HepG2 (cell line): Measurements from ENCODE around the gene NSMF. TPM values are rescaled to one million over a fixed set of nuclear protein-coding genes. Genes with fewer than 3 reads are reported as not detected.

Experiments
- CBX1 ChIP-seq: IDR thresholded peaks from one replicate; pipeline ENCODE4 v1.6.1; 2016; ENCODE audit warnings: antibody characterized with exemption, low read depth
- FOXM1 ChIP-seq: sonication (generic); formaldehyde crosslinking; IDR thresholded peaks from 2 replicates; pipeline ENCODE4 v1.5.0; 2020; ENCODE audit warnings: missing genetic modification reagents
- MTF1 ChIP-seq: sonication (generic); formaldehyde crosslinking; IDR thresholded peaks from 2 replicates; pipeline ENCODE4 v1.5.0; 2020; ENCODE audit warnings: missing genetic modification reagents
- MYPOP ChIP-seq: sonication (generic); formaldehyde crosslinking; IDR thresholded peaks from 2 replicates; pipeline ENCODE4 v1.8.1; 2023; ENCODE audit warnings: mild to moderate bottlenecking, moderate library complexity, missing genetic modification reagents
- NFAT5 ChIP-seq: sonication (generic); formaldehyde crosslinking; IDR thresholded peaks from 2 replicates; pipeline ENCODE4 v1.4.0; 2020; ENCODE audit warnings: missing genetic modification reagents
- TSC22D2 ChIP-seq: sonication (generic); formaldehyde crosslinking; IDR thresholded peaks from 2 replicates; pipeline ENCODE4 v1.5.1; 2020; ENCODE audit warnings: missing genetic modification reagents, mild to moderate bottlenecking, borderline replicate concordance
- ZNF274 ChIP-seq: sonication (generic); formaldehyde crosslinking; IDR thresholded peaks from 2 replicates; pipeline ENCODE4 v1.5.1; 2020; ENCODE audit warnings: mild to moderate bottlenecking, missing genetic modification reagents
- ZNF333 ChIP-seq: sonication (generic); formaldehyde crosslinking; IDR thresholded peaks from 2 replicates; pipeline ENCODE4 v1.4.0; 2020; ENCODE audit warnings: mild to moderate bottlenecking, missing genetic modification reagents, borderline replicate concordance
- ZNF670 ChIP-seq: sonication (generic); formaldehyde crosslinking; IDR thresholded peaks from 2 replicates; pipeline ENCODE4 v1.8.0; 2022; ENCODE audit warnings: mild to moderate bottlenecking, missing genetic modification reagents, borderline replicate concordance
- ZNF775 ChIP-seq: sonication (generic); formaldehyde crosslinking; IDR thresholded peaks from 2 replicates; pipeline ENCODE4 v1.4.0; 2020; ENCODE audit warnings: missing genetic modification reagents, mild to moderate bottlenecking, moderate library complexity, borderline replicate concordance
- polyA plus RNA-seq, 8 experiments: library from polyadenylated mRNA; depleted of rRNA in 3 of 8; stranded (reverse) in 7 of 8; unstranded in 1 of 8; fragments of >200 nt; fragmentation: Illumina TruSeq in 4 of 8; extraction: Trizol in 4 of 8; gene quantifications; 2 replicates each; pipeline versions ENCODE4 v1.2.1 to v1.2.3, GENCODE V29; 2011 to 2016; ENCODE audit warnings: low read depth in 4 of 8, missing spikeins in 1 of 8, mixed read lengths in 1 of 8; ENCODE audit not compliant: insufficient read depth in 1 of 8
- total RNA-seq, 5 experiments: library from RNA; depleted of rRNA; stranded (reverse); fragments of >200 nt; fragmentation: Illumina TruSeq; extraction: Trizol; gene quantifications; 2 replicates each; pipeline ENCODE4 v1.2.3, GENCODE V29; 2016; ENCODE audit warnings: low read depth in 1 of 5
- TF ChIP-seq, protein P1 (sequence below): sonication (generic); formaldehyde crosslinking; IDR thresholded peaks from 2 replicates; pipeline ENCODE4 v1.8.1; 2022; ENCODE audit warnings: low read depth, mild to moderate bottlenecking, missing genetic modification reagents
- TF ChIP-seq, protein P2 (sequence below): sonication (generic); formaldehyde crosslinking; IDR thresholded peaks from 2 replicates; pipeline ENCODE4 v1.5.0; 2020; ENCODE audit warnings: mild to moderate bottlenecking, missing genetic modification reagents
- TF ChIP-seq, protein P3 (sequence below): sonication (generic); formaldehyde crosslinking; IDR thresholded peaks from 2 replicates; pipeline ENCODE4 v1.4.0; 2020; ENCODE audit warnings: low read depth, missing genetic modification reagents

Gene NSMF
- total and polyA plus RNA-seq, 2 of the 13 experiments (the other 11 are each of a cell fraction or from before 2014, with no cell fraction given), result 44.3 to 183 TPM

DNA sequence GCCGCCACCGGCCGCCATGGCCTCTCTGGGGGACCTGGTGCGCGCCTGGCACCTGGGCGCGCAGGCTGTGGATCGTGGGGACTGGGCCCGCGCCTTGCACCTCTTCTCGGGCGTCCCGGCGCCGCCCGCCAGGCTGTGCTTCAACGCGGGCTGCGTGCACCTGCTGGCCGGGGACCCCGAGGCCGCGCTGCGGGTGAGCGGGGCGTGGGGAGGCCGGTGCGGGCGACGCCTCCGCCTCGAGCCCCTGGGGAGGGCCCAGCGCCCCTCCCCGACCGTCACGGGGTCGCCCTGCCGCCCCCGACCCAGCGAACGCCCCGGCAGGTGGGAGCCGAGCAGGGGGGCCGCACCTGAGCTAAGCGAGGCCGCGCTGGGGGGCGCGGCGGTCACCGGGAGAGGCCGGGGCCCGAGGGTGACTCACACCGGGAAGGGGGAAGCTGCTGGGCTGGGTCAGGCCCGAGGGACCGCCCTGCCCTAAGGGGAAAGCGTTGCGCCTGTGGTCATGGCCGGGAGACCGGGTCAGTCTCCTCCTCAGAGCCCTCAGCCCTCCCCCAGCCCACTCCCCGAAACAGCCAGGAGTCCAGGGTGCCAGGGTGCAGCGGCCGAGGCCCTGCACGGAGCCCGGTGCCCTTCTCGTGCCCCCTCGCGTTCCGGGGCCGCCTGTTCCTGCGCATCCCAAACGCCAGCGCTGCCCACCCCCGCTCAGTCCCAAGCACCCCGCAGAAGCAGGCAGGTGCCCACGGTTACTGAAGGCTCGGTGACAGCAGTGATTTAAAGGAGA is 35.4 kb downstream of the NSMF start (continued):
- TF ChIP-seq, protein P1, sequence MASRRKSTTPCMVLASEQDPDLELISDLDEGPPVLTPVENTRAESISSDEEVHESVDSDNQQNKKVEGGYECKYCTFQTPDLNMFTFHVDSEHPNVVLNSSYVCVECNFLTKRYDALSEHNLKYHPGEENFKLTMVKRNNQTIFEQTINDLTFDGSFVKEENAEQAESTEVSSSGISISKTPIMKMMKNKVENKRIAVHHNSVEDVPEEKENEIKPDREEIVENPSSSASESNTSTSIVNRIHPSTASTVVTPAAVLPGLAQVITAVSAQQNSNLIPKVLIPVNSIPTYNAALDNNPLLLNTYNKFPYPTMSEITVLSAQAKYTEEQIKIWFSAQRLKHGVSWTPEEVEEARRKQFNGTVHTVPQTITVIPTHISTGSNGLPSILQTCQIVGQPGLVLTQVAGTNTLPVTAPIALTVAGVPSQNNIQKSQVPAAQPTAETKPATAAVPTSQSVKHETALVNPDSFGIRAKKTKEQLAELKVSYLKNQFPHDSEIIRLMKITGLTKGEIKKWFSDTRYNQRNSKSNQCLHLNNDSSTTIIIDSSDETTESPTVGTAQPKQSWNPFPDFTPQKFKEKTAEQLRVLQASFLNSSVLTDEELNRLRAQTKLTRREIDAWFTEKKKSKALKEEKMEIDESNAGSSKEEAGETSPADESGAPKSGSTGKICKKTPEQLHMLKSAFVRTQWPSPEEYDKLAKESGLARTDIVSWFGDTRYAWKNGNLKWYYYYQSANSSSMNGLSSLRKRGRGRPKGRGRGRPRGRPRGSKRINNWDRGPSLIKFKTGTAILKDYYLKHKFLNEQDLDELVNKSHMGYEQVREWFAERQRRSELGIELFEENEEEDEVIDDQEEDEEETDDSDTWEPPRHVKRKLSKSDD (CRISPR knock-in tag), result 0 out of 2 replicates have a peak, but pooled peaks have one; percentile 14
- TF ChIP-seq ZNF274 (CRISPR knock-in tag), result no peak
- no peak for TF ChIP-seq ZNF775 (CRISPR knock-in tag)
- TF ChIP-seq NFAT5, result no peak
- no peak for TF ChIP-seq TSC22D2 (CRISPR knock-in tag)
- no peak for TF ChIP-seq MTF1 (CRISPR knock-in tag)
- TF ChIP-seq FOXM1 (CRISPR knock-in tag), result no peak
- TF ChIP-seq, protein P2, sequence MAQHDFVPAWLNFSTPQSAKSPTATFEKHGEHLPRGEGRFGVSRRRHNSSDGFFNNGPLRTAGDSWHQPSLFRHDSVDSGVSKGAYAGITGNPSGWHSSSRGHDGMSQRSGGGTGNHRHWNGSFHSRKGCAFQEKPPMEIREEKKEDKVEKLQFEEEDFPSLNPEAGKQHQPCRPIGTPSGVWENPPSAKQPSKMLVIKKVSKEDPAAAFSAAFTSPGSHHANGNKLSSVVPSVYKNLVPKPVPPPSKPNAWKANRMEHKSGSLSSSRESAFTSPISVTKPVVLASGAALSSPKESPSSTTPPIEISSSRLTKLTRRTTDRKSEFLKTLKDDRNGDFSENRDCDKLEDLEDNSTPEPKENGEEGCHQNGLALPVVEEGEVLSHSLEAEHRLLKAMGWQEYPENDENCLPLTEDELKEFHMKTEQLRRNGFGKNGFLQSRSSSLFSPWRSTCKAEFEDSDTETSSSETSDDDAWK, result no peak
- TF ChIP-seq CBX1, result no peak
- no peak for TF ChIP-seq ZNF333
- 0 out of 2 replicates have a peak, but pooled peaks have one; percentile 7 for TF ChIP-seq MYPOP (CRISPR knock-in tag)
- 0 out of 2 replicates have a peak, but pooled peaks have one; percentile 15 for TF ChIP-seq ZNF670 (CRISPR knock-in tag)
- TF ChIP-seq, protein P3, sequence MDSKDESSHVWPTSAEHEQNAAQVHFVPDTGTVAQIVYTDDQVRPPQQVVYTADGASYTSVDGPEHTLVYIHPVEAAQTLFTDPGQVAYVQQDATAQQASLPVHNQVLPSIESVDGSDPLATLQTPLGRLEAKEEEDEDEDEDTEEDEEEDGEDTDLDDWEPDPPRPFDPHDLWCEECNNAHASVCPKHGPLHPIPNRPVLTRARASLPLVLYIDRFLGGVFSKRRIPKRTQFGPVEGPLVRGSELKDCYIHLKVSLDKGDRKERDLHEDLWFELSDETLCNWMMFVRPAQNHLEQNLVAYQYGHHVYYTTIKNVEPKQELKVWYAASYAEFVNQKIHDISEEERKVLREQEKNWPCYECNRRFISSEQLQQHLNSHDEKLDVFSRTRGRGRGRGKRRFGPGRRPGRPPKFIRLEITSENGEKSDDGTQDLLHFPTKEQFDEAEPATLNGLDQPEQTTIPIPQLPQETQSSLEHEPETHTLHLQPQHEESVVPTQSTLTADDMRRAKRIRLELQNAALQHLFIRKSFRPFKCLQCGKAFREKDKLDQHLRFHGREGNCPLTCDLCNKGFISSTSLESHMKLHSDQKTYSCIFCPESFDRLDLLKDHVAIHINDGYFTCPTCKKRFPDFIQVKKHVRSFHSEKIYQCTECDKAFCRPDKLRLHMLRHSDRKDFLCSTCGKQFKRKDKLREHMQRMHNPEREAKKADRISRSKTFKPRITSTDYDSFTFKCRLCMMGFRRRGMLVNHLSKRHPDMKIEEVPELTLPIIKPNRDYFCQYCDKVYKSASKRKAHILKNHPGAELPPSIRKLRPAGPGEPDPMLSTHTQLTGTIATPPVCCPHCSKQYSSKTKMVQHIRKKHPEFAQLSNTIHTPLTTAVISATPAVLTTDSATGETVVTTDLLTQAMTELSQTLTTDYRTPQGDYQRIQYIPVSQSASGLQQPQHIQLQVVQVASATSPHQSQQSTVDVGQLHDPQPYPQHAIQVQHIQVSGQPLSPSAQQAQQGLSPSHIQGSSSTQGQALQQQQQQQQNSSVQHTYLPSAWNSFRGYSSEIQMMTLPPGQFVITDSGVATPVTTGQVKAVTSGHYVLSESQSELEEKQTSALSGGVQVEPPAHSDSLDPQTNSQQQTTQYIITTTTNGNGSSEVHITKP (CRISPR knock-in tag), result no peak
